Measurements from ENCODE around the gene SPRED3. TPM values are rescaled to one million over a fixed set of nuclear protein-coding genes. Genes with fewer than 3 reads are reported as not detected.
A peak's percentile ranks its signal among the peaks of the same experiment; 100 is the strongest.

The SPRED3 gene
- total and polyA plus RNA-seq, 2 of the 8 experiments (the other 6 are each of a cell fraction or from before 2014, with no cell fraction given): 8.1 to 10.3 TPM

GRCh38 chr19:38411041-38411712 is 22.7 kb downstream of the SPRED3 start:
- ChIA-PET POLR2A (ENCODE audit: partially characterized antibody) (interaction anchor here (1.0 to 1.7 kb wide), 2 partner anchors 13 to 23 kb away, joined by 3 to 5 read pairs; partner anchors contain the start of genes GGN and SPRED3), CTCF (ENCODE audit: partially characterized antibody) (interaction anchor here (0.6 to 5.7 kb wide), 3 partner anchors 8 to 490 kb away, joined by 3 to 32 read pairs (median 4); partner anchors contain the start of gene FAM98C)
- Histone ChIP-seq H2BK120ac (replicated peaks; ENCODE audit: low read depth, low read length) (no peak overlapping the region), H3K79me2 (ENCODE audit: control insufficient read depth in 1 of 2, insufficient read depth in 2 of 2, low read length in 2 of 2) (no peaks in the 10 kb centered on the region), H3K36me3 (ENCODE audit: control insufficient read depth in 2 of 4, insufficient read depth in 4 of 4, low read length in 3 of 4) (no peaks in the 10 kb centered on the region), H2BK12ac (ENCODE audit: low read depth, low read length) (no peak overlapping the region), H3K23ac (ENCODE audit: insufficient read length) (no peak overlapping the region), H3K18ac (ENCODE audit: extremely low read depth, low read length) (peak overlapping the region; percentile 78; the same call in 1 of the 2 replicates), H4K91ac (replicated peaks; ENCODE audit: insufficient read length, low read length) (no peak overlapping the region), H4K20me1 (replicated peaks in 1 of 2; ENCODE audit: control insufficient read depth in 1 of 2, insufficient read depth in 2 of 2, low read length in 2 of 2) (no peaks in the 10 kb centered on the region), H2BK15ac (ENCODE audit: low read length) (no peak overlapping the region), H2AFZ (ENCODE audit: low read length) (no peak overlapping the region), H4K8ac (ENCODE audit: extremely low read depth, insufficient read depth, low read length) (no peak overlapping the region; the same call in none of the 2 replicates), H3K9ac (replicated peaks in 1 of 4; ENCODE audit: extremely low read depth in 1 of 4, low read depth in 3 of 4, low read length in 3 of 4) (no peak overlapping the region), H3K9me3 (ENCODE audit: insufficient read depth in 2 of 2, low read depth in 1 of 2, low read length in 1 of 2) (no peaks in the 10 kb centered on the region), H2AK5ac (ENCODE audit: low read depth, low read length) (no peak overlapping the region), H2BK20ac (ENCODE audit: low read length) (no peak overlapping the region), H4K5ac (ENCODE audit: insufficient read length, low read depth, low read length) (no peak overlapping the region), H3K27me3 (replicated peaks in 1 of 4; ENCODE audit: control insufficient read depth in 3 of 4, extremely low read depth in 1 of 4, insufficient read depth in 3 of 4, low read length in 3 of 4) (peaks cover 0 to 2% (median 0%) of the 10 kb centered on the region in 4 experiments; a peak in 1 of 7 replicates), H3K4ac (replicated peaks; ENCODE audit: insufficient read length, low read depth, low read length) (no peak overlapping the region), H3K79me1 (ENCODE audit: low read depth, low read length) (no peaks in the 10 kb centered on the region; the same call in 1 of the 2 replicates), H3K23me2 (ENCODE audit: low read depth, low read length) (no peaks in the 10 kb centered on the region), H3K4me2 (ENCODE audit: insufficient read depth in 1 of 2, low read depth in 2 of 2, low read length in 2 of 2) (no peak overlapping the region), H3K56ac (replicated peaks; ENCODE audit: insufficient read length, low read depth, low read length) (no peak overlapping the region), H3K4me3 (ENCODE audit: extremely low read depth in 1 of 4, insufficient read depth in 2 of 4, low read depth in 3 of 4, low read length in 4 of 4) (no peak overlapping the region), H2BK5ac (ENCODE audit: low read depth, low read length) (no peak overlapping the region), H3K27ac (ENCODE audit: low read depth, low read length) (no peak overlapping the region), H3K14ac (ENCODE audit: insufficient read length) (no peak overlapping the region), H3K4me1 (replicated peaks in 1 of 4; ENCODE audit: control insufficient read depth in 3 of 4, insufficient read depth in 4 of 4, low read length in 3 of 4) (peaks cover 0 to 3% (median 0%) of the 10 kb centered on the region in 4 experiments; a peak in 1 of 7 replicates)
- FAIRE-seq (no peak), DNase-seq (ENCODE audit: low read depth in 1 of 2, low spot score in 2 of 2) (no peak)
- 91% methylated on average over 12 of the region's 13 CpGs; no CpG with 5 or more reads in 1 of the 2 experiments for WGBS, 2 experiments (ENCODE audit: extremely low coverage in 1 of 2, insufficient coverage in 1 of 2, insufficient read length in 1 of 2, insufficient replicate concordance in 2 of 2, low coverage in 1 of 2, low lambda C conversion rate in 2 of 2, missing lambda C conversion rate in 1 of 2)
- no peak for TF ChIP-seq BCL11A (IDR thresholded peaks at IDR 0.05; ENCODE audit: low read depth in 2 of 2, low read length in 2 of 2)
- no peak for TF ChIP-seq SP2 (IDR thresholded peaks at IDR 0.05; ENCODE audit: low read length)
- no peak for TF ChIP-seq ASH2L (IDR thresholded peaks at IDR 0.05; ENCODE audit: low read length)
- TF ChIP-seq RNF2 (IDR thresholded peaks at IDR 0.05; ENCODE audit: borderline replicate concordance, low read depth, low read length, missing control alignments, poor library complexity, severe bottlenecking): no peak
- no peak for TF ChIP-seq ATF2 (IDR thresholded peaks at IDR 0.05; ENCODE audit: low read length)
